ENCODE measurements around the gene SRRT.
"Not testable (repeated sequence)": the region's sequence is repeated elsewhere in the genome, so short reads cannot be mapped to it uniquely, and the experiment has no call there.

The SRRT gene

DNA sequence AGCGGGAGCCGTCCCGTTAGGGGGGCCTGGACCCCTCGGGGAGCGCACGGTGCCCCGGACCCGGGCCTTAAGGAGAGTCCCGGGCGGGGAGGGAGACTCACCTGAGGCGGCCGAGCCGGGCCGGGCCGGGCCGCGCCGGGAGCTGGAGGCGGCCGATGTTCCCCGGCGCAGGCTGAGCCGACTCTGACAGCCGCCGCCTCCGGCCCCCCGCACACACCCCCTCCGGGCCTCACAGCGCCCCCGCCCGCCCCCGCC is 20.7 kb downstream of the SRRT start, which contains the start of gene ACHE:
Gene ACHE, minus strand, starts transcription at position 188 of the 255 bp plus-strand sequence. CDS start 1,656 bp downstream, outside the sequence.
- no peak for FAIRE-seq

DNA sequence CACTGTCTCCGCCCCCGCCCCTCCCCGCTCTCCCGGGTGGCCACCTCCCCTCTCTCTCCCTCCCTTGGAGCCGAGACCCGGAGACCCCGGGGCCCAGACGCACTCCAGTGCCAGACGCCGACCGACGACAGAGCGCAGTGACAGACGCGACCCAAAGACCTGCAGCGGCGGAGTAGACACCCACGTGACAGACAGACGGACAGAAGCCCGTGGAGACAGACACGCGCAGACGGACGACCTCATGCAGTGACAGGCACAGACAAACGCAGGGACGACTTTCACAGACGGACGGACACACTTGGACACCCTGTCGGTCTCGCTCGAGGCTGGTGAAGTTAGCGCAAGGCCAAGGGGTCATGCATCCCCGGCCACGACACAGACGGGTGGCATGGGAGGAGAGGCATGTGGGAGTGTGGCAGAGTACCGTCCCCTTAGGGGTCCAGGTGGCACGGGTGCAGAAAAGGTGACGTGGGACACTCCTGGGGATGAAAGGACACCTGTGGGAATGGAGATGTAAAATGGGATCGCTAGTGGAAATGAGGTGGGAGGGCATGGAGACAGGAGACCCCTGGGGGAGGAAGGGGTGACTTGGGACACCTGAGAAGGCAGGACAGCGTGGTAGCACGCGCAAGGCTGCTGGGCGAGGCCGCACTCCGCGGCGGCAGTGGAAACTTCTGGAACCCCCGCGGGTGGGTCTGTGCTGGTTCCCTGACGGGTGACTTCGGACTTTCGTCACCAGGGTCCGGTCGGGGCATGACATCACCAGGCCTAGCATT is 21.2 kb downstream of the SRRT start:
- FAIRE-seq = no peak

- no peak for FAIRE-seq
Observed at GRCh38 chr7:100896732-100897608, 22.1 kb downstream of the SRRT start.

- no peak for FAIRE-seq
Observed at GRCh38 chr7:100897772-100898454, 23.0 kb downstream of the SRRT start.

- FAIRE-seq = no peak
Observed at GRCh38 chr7:100899432-100899831, 24.5 kb downstream of the SRRT start.

- FAIRE-seq = no peak
Observed at GRCh38 chr7:100900978-100901377, 26.1 kb downstream of the SRRT start.

DNA sequence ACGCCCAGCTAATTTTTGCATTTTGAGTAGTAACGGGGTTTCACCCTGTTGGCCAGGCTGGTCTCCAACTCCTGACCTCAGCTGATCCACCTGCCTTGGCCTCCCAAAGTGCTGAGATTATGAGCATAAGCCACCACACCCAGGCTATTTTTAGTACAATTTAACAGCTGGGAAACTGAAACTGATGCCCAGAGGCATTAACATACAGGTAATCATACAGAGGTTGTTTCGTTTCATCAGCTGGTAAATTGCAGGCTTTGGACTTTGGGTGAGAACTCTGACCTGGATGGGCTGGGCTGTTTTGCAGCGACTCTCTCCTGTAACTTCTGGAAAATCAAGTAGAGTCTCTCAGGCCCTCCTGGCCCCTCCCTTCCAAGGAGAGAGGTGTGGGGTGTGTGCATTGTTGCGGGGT is 27.0 kb downstream of the SRRT start:
- FAIRE-seq = no peak

DNA sequence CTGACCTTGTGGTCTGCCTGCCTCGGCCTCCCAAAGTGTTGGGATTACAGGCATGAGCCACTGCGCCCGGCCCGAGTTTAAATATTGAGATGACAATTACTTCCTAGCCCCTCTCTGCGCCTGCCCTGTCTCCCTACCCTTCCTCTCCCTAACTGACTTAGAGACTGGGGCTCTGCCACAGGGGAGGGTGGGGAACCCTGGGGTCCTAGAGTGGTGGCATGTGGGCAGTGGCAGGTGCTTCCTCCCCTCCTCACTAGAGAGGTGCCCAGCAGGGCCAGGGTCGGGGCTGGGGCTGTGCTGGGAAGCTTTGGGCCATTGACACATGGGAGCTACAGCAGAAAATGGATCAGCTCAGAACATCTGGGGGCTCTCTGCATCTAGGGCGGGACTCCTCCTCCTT is 27.7 kb downstream of the SRRT start:
- no peak for FAIRE-seq

DNA sequence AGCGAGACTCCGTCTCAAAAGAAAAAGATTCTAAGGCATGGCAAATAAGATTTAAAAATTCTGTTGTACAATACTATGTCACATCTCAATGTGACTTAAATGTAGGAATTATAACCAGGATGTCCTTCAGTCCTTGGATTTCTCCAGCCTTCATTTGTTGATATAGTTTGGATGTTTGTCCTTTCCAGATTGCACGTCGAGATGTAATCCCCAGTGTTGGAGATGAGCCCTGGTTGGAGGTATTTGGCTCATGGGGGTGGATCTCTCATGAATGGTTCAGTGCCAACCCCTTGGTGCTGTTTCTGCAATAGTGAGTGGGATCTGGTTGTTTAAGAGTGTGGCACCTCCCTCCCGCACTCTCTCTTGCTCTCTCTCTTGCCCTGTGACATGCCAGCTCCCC is 33.6 kb downstream of the SRRT start:
- no peak for FAIRE-seq

- FAIRE-seq = not testable (repeated sequence)
Observed at GRCh38 chr7:100910443-100910842, 35.5 kb downstream of the SRRT start.

- no peak for FAIRE-seq
Observed at GRCh38 chr7:100911484-100911883, 36.6 kb downstream of the SRRT start.

DNA sequence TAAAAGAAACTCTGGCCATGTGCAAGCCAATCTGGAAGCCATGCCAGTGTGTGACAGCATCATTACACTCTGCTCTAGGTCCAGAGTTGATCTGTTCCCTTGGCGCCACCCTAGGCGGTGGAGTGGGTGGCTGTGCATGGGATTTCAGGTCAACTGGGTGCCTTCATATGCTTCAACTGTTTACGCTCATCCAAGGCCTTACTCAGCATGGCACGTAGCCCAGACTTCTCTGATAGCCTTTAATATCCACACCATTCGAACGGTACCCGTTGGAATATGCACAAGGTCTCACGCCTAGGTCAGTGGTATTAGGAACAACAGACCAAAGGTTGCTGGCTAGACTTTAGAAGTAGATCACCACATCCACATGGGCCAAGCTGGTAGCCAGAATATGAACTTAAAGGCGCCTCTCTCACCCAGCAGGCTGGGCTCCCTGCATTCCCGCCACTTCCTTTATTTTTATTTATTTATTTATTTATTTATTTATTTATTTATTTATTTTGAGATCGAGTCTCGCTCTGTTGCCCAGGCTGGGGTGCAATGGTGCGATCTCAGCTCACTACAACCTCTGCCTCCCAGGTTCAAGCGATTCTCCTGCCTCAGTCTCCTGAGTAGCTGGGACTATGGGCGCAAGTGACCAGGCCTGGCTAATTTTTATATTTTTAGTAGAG is 39.4 kb downstream of the SRRT start:
- FAIRE-seq = no peak

GRCh38 chr7:100914879-100915447 is 40.1 kb downstream of the SRRT start:
- no peak for FAIRE-seq

DNA sequence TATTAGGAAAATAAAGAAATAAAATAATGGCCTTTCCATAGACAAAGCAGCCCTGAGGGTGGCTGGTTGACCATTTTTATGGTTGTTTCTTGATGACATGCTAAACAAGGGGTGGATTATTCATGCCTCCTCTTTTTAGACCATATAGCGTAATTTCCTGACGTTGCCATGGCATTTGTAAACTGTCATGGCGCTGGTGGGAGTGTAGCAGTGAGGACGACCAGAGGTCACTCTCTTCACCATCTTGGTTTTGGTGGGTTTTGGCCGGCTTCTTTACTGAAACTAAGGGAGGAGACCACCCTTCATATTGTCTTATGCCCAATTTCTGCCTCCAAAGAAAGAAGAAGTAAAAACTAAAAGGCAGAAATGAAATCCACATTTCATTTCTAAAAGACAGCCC is 44.4 kb downstream of the SRRT start:
- not testable (repeated sequence) for FAIRE-seq

GRCh38 chr7:100919779-100920437 is 45.0 kb downstream of the SRRT start:
- FAIRE-seq = not testable (repeated sequence)

GRCh38 chr7:100921039-100921438 is 46.1 kb downstream of the SRRT start:
- no peak for FAIRE-seq

DNA sequence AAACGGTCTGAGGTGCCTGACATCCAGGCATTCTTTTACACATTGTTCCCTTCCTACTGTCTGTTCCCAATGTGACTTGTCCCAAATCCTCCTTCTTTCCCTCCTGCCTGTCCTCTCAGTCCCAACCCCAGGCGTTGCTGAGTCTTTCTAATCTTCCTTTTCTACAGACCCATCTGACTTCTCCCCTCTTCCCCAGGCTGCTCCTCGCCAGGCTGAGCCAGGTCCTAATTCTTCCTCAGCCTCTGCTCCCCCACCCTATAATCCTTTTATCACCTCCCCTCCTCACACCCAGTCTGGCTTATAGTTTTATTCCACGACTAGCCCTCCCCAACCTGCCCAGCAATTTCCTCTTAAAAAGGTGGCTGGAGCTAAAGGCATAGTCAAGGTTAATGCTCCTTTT is 48.7 kb downstream of the SRRT start:
- FAIRE-seq = not testable (repeated sequence)

GRCh38 chr7:100929808-100930174 is 54.9 kb downstream of the SRRT start:
- no peak for FAIRE-seq

DNA sequence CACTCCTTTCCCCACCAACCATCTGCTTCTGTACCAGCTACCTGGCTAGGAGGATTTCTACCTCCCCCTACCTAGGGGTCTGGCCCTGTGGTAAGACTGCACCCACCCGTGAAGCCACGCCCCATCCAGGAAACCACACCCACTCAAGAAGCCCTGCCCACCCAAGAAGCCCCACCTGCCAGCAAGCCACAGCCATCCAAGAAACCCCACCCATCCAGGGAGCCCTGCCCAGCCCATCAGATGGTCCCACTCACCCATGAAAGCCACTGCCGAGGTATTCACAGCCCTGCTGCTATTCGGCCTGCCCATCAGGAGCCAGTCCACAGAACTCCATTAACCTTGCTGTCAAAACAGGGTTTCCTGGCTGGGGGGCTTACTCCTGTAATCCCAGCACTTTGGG is 58.8 kb downstream of the SRRT start:
- no peak for FAIRE-seq

DNA sequence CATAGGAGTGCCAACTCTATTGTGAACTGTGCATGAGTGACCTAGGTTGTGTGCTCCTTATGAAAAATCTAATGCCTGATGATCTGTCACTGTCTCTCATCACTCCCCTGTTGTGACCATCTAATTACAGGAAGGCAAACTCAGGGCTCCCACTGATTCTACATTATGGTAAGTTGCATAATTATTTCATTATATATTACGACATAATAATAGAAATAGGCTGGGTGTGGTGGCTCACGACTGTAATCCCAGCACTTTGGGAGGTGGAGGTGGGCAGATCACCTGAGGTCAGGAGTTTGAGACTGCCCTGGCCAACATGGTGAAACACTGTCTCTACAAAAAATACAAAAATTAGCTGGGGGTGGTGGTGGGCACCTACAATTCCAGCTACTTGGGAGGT is 60.5 kb downstream of the SRRT start:
- not testable (repeated sequence) for FAIRE-seq

DNA sequence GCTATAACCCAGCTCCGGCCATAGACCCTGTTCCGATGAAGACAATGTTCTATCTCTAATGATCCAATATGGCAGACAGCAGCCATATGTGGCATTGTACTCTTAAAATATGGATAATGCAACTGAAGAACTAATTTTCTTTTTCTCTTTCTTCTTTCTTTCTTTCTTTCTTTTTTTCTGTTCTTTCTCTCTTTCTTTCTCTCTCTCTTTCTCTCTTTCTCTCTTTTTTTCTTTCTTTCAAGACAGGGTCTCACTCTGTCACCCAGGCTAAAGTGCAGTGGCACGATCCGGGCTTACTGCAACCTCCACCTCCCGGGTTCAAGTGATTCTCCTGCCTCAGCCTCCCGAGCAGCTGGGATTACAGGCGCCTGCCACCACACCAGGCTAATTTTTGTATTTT is 61.3 kb downstream of the SRRT start:
- not testable (repeated sequence) for FAIRE-seq
